PFSK-1 (cell line): ENCODE measurements around the gene FAF1.

Experiments
- POLR2AphosphoS5 ChIP-seq: IDR thresholded peaks from 2 replicates; pipeline ENCODE4 v1.6.1; 2012; ENCODE audit warnings: low read depth, mild to moderate bottlenecking, control low read depth, low read length, moderate library complexity
- REST ChIP-seq, 2 experiments: IDR thresholded peaks; 2 replicates each; pipeline versions ENCODE4 v1.6.1 to v1.8.0; 2011 to 2012; ENCODE audit warnings: low read depth in 2 of 2, low read length in 2 of 2, control low read depth in 1 of 2, inconsistent platforms in 1 of 2, mild to moderate bottlenecking in 1 of 2, moderate library complexity in 1 of 2; ENCODE audit not compliant: insufficient read depth in 1 of 2

DNA sequence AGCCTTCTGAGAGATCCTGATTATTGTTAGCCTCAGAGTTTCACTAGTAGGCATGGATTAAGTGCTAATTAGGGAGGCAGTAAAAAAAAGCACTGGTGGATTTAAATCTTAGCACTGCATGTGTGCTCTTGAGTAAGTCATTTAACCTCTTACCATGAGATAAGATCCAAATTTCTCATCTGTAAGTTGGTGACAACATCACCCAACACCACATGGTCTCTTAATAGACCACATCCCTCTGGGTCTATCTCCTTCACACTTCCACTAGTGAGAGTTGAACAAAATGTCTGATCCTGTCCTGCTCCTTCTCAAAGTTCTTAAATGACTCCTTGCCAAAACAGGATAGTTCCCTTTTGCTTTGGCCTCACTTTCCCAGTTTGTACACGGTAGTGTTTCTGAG lies 507.4 kb downstream of the FAF1 start:
- no peak for TF ChIP-seq POLR2AphosphoS5
- TF ChIP-seq REST (IDR thresholded peaks at IDR 0.05; ENCODE audit: insufficient read depth in 1 of 2, low read depth in 2 of 2, low read length in 2 of 2): no peak
